ENCODE results near the gene TNNT2.

The TNNT2 gene

GRCh38 chr1:201376107-201376463 lies 1.4 kb downstream of the TNNT2 start:
- DNase-seq = no peak

GRCh38 chr1:201375169-201375568 lies 2.3 kb downstream of the TNNT2 start:
- DNase-seq = no peak

DNA sequence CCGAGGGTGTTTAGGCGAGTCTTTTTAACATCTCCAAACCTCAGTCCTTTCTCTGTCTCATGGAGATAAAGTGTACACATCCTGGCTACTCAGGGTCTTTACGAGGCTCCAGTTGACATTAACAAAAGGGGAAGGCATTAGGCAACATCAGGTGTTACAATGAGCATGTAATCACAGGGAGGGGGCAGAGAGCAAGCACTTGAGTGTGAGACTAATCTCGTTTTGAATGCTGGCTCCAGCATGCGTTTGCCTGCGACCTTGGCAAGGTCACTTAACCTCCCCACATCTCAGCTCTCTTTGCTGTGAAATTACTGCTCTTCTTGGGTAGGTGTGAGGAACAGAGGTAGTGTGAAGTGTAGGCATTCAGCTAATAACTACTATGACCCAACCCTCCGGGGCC lies 3.1 kb downstream of the TNNT2 start:
- DNase-seq = peak; percentile 86

DNA sequence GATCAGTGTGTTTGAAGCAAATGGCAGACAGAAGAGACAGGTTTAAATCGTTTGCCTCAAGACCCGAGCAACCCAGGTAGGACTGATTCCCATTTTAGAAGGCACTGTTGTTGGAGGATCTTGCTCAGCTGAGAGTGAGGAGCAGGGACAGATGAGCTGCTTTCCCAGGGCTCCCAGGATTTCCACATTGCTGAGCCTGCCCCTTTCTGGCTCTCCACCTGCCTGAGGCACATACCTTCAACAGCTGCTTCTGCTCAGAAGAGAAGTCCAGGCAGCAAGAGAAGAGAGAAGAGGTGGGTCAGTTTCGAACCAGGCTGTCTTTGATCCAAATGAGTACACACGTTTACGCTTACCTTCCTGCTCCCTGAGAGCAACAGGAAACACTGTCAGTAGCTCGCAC lies 5.7 kb downstream of the TNNT2 start:
- no peak for DNase-seq

- no peak for DNase-seq
Observed at GRCh38 chr1:201371276-201371675, 6.2 kb downstream of the TNNT2 start.

DNA sequence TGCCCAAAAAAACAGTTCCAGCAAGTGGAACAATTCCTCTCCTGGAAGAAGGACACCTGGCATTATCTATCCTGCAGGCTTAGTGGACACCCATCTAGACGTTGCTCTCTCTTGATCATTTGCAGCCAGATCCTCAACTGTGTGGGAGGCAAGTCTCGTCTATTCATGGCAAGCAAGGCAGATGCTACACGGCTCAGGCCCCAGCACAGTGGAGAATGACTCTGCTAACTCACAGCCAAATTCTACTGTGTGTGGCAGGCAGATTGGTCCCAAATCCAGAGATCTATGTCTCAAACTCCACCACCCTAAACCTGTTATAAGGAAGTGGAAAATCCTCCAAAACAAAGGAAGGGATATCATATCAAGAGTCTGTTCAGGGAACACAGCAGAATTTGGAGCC lies 7.0 kb downstream of the TNNT2 start:
- no peak for DNase-seq

- DNase-seq = no peak
Observed at GRCh38 chr1:201369209-201369608, 8.3 kb downstream of the TNNT2 start.

- DNase-seq = no peak
Observed at GRCh38 chr1:201366696-201367095, 10.8 kb downstream of the TNNT2 start.

DNA sequence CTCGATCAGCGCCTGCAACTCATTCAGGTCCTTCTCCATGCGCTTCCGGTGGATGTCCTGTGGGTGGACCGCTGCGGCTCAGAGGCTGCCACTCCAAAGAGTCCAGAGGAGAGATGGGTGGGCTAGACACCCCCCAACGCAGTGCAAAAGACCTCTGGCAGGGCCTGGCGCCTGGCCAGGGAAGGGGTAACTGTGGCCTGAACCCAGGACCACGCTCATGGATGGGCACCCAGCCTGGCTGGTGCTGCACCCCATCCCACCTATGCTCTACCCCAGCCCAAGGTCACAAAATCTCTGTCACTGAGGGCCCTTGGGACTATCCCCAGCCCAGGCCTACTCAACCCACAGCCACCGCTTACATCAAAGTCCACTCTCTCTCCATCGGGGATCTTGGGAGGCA lies 12.2 kb downstream of the TNNT2 start:
- DNase-seq = no peak

- no peak for DNase-seq
Observed at GRCh38 chr1:201364808-201365105, 12.7 kb downstream of the TNNT2 start.

DNA sequence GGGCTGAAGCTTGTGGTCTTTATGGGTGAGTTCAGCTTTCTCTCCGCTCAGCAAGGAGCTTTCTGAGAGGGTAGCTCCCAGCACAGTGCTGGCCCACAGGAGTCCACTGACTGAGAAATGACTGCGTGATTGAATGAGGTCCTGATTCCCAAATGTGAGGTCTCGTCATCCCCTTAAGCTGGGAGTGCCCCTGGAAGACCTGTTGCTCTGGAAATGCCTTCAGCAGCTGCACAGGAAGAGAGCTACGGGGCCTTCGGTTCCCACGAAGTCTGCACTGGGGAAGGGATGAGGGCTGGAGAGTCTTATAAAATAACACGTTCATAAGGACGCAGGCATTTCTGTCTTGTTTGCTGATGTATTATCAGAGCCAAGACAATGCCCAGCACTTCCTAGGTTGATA lies 14.0 kb downstream of the TNNT2 start:
- DNase-seq = no peak

GRCh38 chr1:201362906-201363305 lies 14.6 kb downstream of the TNNT2 start:
- no peak for DNase-seq

GRCh38 chr1:201361652-201362504 lies 15.6 kb downstream of the TNNT2 start:
- peak; percentile 33 for DNase-seq

- DNase-seq = no peak
Observed at GRCh38 chr1:201360901-201361651, 16.4 kb downstream of the TNNT2 start.

- no peak for DNase-seq
Observed at GRCh38 chr1:201360486-201360885, 17.0 kb downstream of the TNNT2 start.

DNA sequence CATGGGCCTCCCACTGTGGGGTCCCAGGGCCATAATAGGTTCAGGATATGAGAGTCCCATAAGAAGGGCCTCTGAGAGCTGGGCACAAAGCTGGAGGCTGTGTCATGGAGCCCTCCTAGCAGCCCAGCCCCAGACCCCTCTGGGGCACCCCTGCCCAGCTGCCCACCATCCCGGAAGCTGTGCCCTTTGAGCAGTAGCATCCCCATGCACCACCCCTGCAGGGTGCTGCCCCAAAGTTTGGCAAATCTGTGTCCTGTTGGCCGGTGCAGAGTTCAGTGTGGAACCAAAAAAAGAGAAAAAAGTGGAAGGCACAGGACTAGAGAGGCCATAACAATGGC lies 17.6 kb downstream of the TNNT2 start:
- DNase-seq = no peak

- DNase-seq = no peak
Observed at GRCh38 chr1:201359031-201359872, 18.2 kb downstream of the TNNT2 start.

GRCh38 chr1:201358596-201358995 lies 18.9 kb downstream of the TNNT2 start:
- DNase-seq = no peak

- DNase-seq = no peak
Observed at GRCh38 chr1:201357636-201358348, 19.7 kb downstream of the TNNT2 start.

- DNase-seq = no peak
Observed at GRCh38 chr1:201357211-201357610, 20.3 kb downstream of the TNNT2 start.

DNA sequence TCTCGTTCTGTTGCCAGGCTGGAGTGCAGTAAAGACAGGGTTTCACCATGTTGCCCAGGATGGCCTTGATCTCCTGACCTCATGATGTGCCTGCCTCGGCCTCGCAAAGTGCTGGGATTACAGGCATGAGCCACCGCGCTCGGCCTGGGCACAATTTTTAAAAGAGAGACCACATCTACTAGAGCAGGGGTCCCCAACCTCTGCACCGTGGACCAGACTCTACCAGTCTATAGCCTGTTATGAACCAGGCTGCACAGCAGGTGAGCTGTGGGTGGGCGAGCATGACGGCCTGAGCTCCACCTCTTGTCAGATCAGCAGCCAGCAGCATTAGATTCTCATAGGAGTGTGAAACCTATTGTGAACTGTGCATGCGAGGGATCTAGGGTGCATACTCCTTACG lies 20.8 kb downstream of the TNNT2 start:
- no peak for DNase-seq

GRCh38 chr1:201356236-201356635 lies 21.2 kb downstream of the TNNT2 start:
- DNase-seq = no peak

GRCh38 chr1:201355471-201355870 lies 22.0 kb downstream of the TNNT2 start:
- DNase-seq = no peak
